Activated B cell treated with CpG ODN at 0.5 μM for 24 hours (primary cell): ENCODE results near the gene CNGA2. TPM values are rescaled to one million over a fixed set of nuclear protein-coding genes. Genes with fewer than 3 reads are reported as not detected.

Experiments
- ATAC-seq: fragments of 200-7000 bp; cut with Tn5 transposase; one replicate; pipeline ENCODE4 v1.10.0; 2021; ENCODE audit warnings: low read depth, mild to moderate bottlenecking, moderate library complexity
- CTCF ChIA-PET: fragments of 350-600 bp; sonication (Branson Sonifier 250); formaldehyde crosslinking; loops from one replicate; lab custom pipeline; 2021; ENCODE audit warnings: antibody characterized with exemption; lab: Charles Lee
- POLR2A ChIA-PET: fragments of 350-600 bp; sonication (Branson Sonifier 250); formaldehyde crosslinking; loops from one replicate; lab custom pipeline; 2021; ENCODE audit warnings: antibody characterized with exemption; lab: Charles Lee
- DNase-seq: peaks from one replicate; pipeline ENCODE4 v3.0.0; 2022
- H3K27ac Mint-ChIP-seq: one replicate; pipeline ENCODE4 v1.8.0; 2020; ENCODE audit warnings: mixed read lengths
- H3K27me3 Mint-ChIP-seq: one replicate; pipeline ENCODE4 v1.8.0; 2021; ENCODE audit warnings: mixed read lengths
- H3K36me3 Mint-ChIP-seq: one replicate; pipeline ENCODE4 v1.8.0; 2021; ENCODE audit warnings: low read depth, mixed read lengths
- H3K4me1 Mint-ChIP-seq: one replicate; pipeline ENCODE4 v1.8.0; 2021; ENCODE audit warnings: mixed read lengths
- H3K4me3 Mint-ChIP-seq: one replicate; pipeline ENCODE4 v1.8.0; 2020; ENCODE audit warnings: mild to moderate bottlenecking, mixed read lengths
- H3K9me3 Mint-ChIP-seq: one replicate; pipeline ENCODE4 v1.8.0; 2020; ENCODE audit warnings: mixed read lengths
- intact Hi-C: fragments of 100-400 bp; cut with micrococcal nuclease; formaldehyde crosslinking; loops from one replicate; pipeline ENCODE4 v1.15.1; 2024
- total RNA-seq: library from RNA; stranded (reverse); gene quantifications from 2 replicates; pipeline ENCODE4 v1.2.3, GENCODE V29; 2022
- TF ChIP-seq, protein P1 (sequence below): fragments of 200-600 bp; IDR thresholded peaks from one replicate; pipeline ENCODE4 v1.8.0; 2022; ENCODE audit warnings: antibody characterized with exemption, mild to moderate bottlenecking

Gene CNGA2
- not detected in 2 replicates for total RNA-seq

DNA sequence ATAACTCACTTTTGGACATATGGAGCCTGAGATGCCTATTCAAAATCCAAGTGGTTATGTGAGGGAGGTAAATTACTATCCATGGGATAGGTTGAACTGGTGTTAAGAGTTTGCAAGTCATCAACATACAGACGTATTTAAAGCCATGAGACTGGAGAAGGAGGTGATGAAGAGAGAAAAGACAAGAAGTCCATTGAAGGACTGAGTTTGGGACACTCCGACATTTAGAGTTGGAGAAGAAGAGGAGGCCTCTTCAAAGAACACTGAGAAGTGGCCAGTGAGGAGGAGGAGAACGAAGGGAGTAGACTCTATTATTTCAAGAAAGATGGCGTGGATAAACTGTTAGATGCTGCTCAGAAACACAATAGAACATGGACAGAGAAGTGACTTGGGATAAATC, at the start of gene CNGA2:
CNGA2 (plus strand) TSS at position 301 of the 400 bp plus-strand sequence. CDS start 3,738 bp downstream, outside the sequence.
- ChIA-PET POLR2A (no interaction called here), CTCF (no interaction called here)
- no peak for ATAC-seq
- Mint-ChIP-seq H3K4me1 (no peaks in the 10 kb centered on the region), H3K4me3 (no peak within 1 kb of the TSS), H3K27me3 (peaks cover 4% of the 10 kb centered on the region), H3K9me3 (no peaks in the 10 kb centered on the region), H3K36me3 (no peaks in the 10 kb centered on the region), H3K27ac (no peak within 1 kb of the TSS)
- DNase-seq, result no peak
- TF ChIP-seq, protein P1, sequence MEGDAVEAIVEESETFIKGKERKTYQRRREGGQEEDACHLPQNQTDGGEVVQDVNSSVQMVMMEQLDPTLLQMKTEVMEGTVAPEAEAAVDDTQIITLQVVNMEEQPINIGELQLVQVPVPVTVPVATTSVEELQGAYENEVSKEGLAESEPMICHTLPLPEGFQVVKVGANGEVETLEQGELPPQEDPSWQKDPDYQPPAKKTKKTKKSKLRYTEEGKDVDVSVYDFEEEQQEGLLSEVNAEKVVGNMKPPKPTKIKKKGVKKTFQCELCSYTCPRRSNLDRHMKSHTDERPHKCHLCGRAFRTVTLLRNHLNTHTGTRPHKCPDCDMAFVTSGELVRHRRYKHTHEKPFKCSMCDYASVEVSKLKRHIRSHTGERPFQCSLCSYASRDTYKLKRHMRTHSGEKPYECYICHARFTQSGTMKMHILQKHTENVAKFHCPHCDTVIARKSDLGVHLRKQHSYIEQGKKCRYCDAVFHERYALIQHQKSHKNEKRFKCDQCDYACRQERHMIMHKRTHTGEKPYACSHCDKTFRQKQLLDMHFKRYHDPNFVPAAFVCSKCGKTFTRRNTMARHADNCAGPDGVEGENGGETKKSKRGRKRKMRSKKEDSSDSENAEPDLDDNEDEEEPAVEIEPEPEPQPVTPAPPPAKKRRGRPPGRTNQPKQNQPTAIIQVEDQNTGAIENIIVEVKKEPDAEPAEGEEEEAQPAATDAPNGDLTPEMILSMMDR, result no peak
- intact Hi-C loops, result no loop called here

DNA sequence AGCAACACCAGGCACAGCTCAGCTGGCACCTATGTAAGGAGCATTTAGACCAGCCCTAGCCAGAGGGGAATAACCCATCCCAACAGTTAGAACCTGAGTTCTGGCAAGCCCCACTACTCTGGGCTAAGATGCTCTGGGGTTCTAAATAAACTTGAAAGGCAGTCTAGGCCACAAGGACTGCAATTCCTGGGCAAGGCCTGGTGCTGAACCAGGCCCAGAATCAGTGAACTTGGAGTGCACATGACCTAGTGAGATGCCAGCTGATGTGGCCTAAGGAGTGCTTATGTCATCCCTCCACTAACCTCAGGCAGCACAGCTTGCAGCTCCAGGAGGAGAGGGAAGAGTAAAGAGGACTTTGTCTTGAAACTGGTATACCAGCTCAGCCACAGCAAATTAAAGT, 46.9 kb upstream of the CNGA2 start:
- POLR2A ChIA-PET, result no interaction called here
- DNase-seq, result no peak
- Mint-ChIP-seq H3K36me3 (no peaks in the 10 kb centered on the region), H3K4me1 (no peaks in the 10 kb centered on the region), H3K9me3 (no peaks in the 10 kb centered on the region), H3K4me3 (no peak overlapping the region), H3K27me3 (no peaks in the 10 kb centered on the region), H3K27ac (no peak overlapping the region)
- CTCF ChIA-PET, result no interaction called here
- no peak for ATAC-seq
- TF ChIP-seq, protein P1, result no peak
- intact Hi-C loops, result no loop called here

DNA sequence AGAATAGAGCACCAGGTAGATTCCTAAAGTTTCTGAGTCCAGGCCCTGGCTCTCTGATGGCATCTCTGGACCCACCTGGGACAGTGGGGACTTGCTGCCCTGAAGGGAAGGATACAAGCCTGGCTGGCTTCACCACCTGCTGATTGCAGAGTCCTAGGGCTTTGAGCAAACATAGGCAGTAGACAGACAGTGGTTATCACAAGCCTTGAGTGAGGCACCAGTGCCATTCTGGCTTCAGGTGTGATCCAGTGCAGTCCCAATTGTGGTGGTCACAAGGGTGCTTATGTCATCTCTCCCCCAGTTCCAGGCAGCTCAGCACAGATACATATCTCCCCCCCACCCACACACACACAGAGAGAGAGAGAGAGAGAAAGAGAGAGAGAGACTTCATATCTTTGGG, 45.9 kb upstream of the CNGA2 start:
- H3K4me1 Mint-ChIP-seq, result no peaks in the 10 kb centered on the region
- DNase-seq (no peak), ATAC-seq (no peak)
- no peak overlapping the region for H3K27ac Mint-ChIP-seq
- H3K36me3 Mint-ChIP-seq, result no peaks in the 10 kb centered on the region
- intact Hi-C loops, result no loop called here
- CTCF ChIA-PET, result no interaction called here
- peaks cover 6% of the 10 kb centered on the region for H3K27me3 Mint-ChIP-seq
- TF ChIP-seq, protein P1, result no peak
- POLR2A ChIA-PET, result no interaction called here
- H3K9me3 Mint-ChIP-seq, result no peaks in the 10 kb centered on the region
- no peak overlapping the region for H3K4me3 Mint-ChIP-seq

DNA sequence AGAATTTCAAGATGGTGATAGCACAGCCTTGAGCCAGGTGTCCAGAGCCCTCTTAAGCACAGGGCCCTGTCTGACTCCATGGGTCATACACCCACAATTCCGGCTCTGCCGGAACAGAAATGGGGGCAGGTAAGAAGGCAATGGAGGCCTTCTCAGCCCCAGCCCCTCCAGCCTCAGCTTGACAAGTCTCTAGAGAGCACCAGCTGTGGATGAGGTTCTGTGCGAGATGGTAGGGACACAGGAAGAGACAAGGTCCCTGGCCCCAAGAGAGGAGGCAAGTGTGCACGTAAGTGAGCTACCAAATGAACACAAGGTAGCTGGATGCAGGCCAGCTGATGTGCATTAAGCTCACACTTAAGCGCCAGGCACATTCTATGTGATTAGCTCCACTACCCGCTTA, 41.7 kb upstream of the CNGA2 start:
- Mint-ChIP-seq H3K27ac (no peak overlapping the region), H3K9me3 (no peaks in the 10 kb centered on the region), H3K36me3 (no peaks in the 10 kb centered on the region), H3K4me1 (no peaks in the 10 kb centered on the region), H3K4me3 (no peak overlapping the region), H3K27me3 (peaks cover 11% of the 10 kb centered on the region)
- ATAC-seq (no peak), DNase-seq (no peak)
- ChIA-PET CTCF (no interaction called here), POLR2A (no interaction called here)
- intact Hi-C loops, result no loop called here
- TF ChIP-seq, protein P1, result no peak

DNA sequence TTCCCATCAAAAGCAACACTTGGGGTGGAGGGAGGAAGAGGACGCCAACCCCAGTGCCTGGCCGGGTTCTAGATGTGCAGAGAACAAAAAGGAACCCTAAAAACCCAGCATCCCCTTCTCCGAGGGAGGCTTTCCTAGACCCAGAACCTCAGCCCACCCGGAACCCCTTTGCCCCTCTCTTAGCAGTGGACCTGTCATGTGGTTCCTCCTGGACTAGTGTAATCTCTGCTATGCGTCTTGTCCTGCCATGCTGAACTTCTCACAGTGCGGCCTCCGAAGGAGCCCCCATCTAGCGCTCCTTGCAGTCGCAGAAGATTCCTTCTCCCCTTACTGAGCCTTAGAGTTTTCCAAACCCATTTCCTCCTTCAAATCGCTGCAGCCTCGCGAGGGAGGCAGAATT, 40.4 kb upstream of the CNGA2 start:
- Mint-ChIP-seq H3K27me3 (peaks cover 11% of the 10 kb centered on the region), H3K9me3 (no peaks in the 10 kb centered on the region), H3K27ac (no peak overlapping the region), H3K4me1 (no peaks in the 10 kb centered on the region), H3K4me3 (no peak overlapping the region), H3K36me3 (no peaks in the 10 kb centered on the region)
- no peak for DNase-seq
- POLR2A ChIA-PET, result no interaction called here
- TF ChIP-seq, protein P1, result no peak
- ATAC-seq, result no peak
- intact Hi-C loops, result no loop called here
- CTCF ChIA-PET, result no interaction called here
